Measurements from ENCODE around the gene MLH3. TPM values are rescaled to one million over a fixed set of nuclear protein-coding genes. Genes with fewer than 3 reads are reported as not detected.
A peak's percentile ranks its signal among the peaks of the same experiment; 100 is the strongest.

MLH3 gene
- polyA plus RNA-seq, 1 donor from 2014 or later = 17.3 TPM

GRCh38 chr14:75064205-75064567 lies 12.9 kb upstream of the MLH3 start:
- Histone ChIP-seq H3K9ac (ENCODE audit: low read length) (peak overlapping the region; percentile 69), H3K4me3 (ENCODE audit: low read length) (peak overlapping the region; percentile 76), H2AFZ (ENCODE audit: low read depth, low read length) (peak overlapping the region; percentile 25), H3K27me3 (ENCODE audit: insufficient read depth, low read depth, low read length) (no peaks in the 10 kb centered on the region), H3F3A (ENCODE audit: insufficient read depth, low read length, poor library complexity, severe bottlenecking) (no peaks in the 10 kb centered on the region), H3K79me2 (replicated peaks; ENCODE audit: insufficient read depth, low read length) (peaks cover 9% of the 10 kb centered on the region), H3K9me2 (ENCODE audit: insufficient read depth, low read length) (no peaks in the 10 kb centered on the region), H3K36me3 (ENCODE audit: insufficient read depth, low read length) (peaks cover 3% of the 10 kb centered on the region), H4K20me1 (ENCODE audit: insufficient read depth) (no peaks in the 10 kb centered on the region), H3K27ac (ENCODE audit: low read length) (no peak overlapping the region), H3K9me3 (ENCODE audit: low read length) (no peaks in the 10 kb centered on the region), H3K4me2 (ENCODE audit: low read length) (peak overlapping the region; percentile 42)
- TF ChIP-seq POLR2AphosphoS5 (IDR thresholded peaks at IDR 0.05) (no peak), MXI1 (conservative IDR thresholded peaks at IDR 0.05; ENCODE audit: poor library complexity, severe bottlenecking) (no peak), EZH2 (IDR thresholded peaks at IDR 0.05; ENCODE audit: borderline replicate concordance, insufficient read depth, low read length, poor library complexity, severe bottlenecking) (no peak)

- Histone ChIP-seq H3K79me2 (replicated peaks; ENCODE audit: insufficient read depth, low read length) (peaks cover 9% of the 10 kb centered on the region), H3K9ac (ENCODE audit: low read length) (peak within 1 kb of the TSS; percentile 69), H3K36me3 (ENCODE audit: insufficient read depth, low read length) (peaks cover 3% of the 10 kb centered on the region), H3K4me3 (ENCODE audit: low read length) (peak within 1 kb of the TSS; percentile 76), H3K4me2 (ENCODE audit: low read length) (peak within 1 kb of the TSS; percentile 86), H3K27ac (ENCODE audit: low read length) (peak within 1 kb of the TSS; percentile 53), H3K9me3 (ENCODE audit: low read length) (no peaks in the 10 kb centered on the region), H3K27me3 (ENCODE audit: insufficient read depth, low read depth, low read length) (no peaks in the 10 kb centered on the region), H4K20me1 (ENCODE audit: insufficient read depth) (no peaks in the 10 kb centered on the region), H3F3A (ENCODE audit: insufficient read depth, low read length, poor library complexity, severe bottlenecking) (no peaks in the 10 kb centered on the region), H2AFZ (ENCODE audit: low read depth, low read length) (peak within 1 kb of the TSS; percentile 80), H3K9me2 (ENCODE audit: insufficient read depth, low read length) (no peaks in the 10 kb centered on the region)
- no peak for TF ChIP-seq EP300 (conservative IDR thresholded peaks at IDR 0.05; ENCODE audit: poor library complexity, severe bottlenecking)
- TF ChIP-seq MXI1 (conservative IDR thresholded peaks at IDR 0.05; ENCODE audit: poor library complexity, severe bottlenecking) = peak; percentile 77
- peak; percentile 65 for TF ChIP-seq POLR2AphosphoS5 (IDR thresholded peaks at IDR 0.05)
- no peak for TF ChIP-seq EZH2 (IDR thresholded peaks at IDR 0.05; ENCODE audit: borderline replicate concordance, insufficient read depth, low read length, poor library complexity, severe bottlenecking)
- TF ChIP-seq RAD21 (conservative IDR thresholded peaks at IDR 0.05) = no peak
- TF ChIP-seq CTCF (IDR thresholded peaks at IDR 0.05; ENCODE audit: poor library complexity, severe bottlenecking) = peak; percentile 50
- TF ChIP-seq TAF1 (IDR thresholded peaks at IDR 0.05; ENCODE audit: low read depth) = no peak
- no peak for TF ChIP-seq REST (IDR thresholded peaks at IDR 0.05; ENCODE audit: borderline replicate concordance)
- TF ChIP-seq SMC3 (conservative IDR thresholded peaks at IDR 0.05; ENCODE audit: poor library complexity) = peak; percentile 33
Observed at GRCh38 chr14:75063491-75064204, 12.4 kb upstream of the MLH3 start, which contains the start of gene ACYP1. TSS of gene ACYP1 (minus strand) at chr14:75064024. CDS start at chr14:75063553, 471 bp downstream.

Measured in neural cell (in vitro differentiated cells).